ENCODE data around the gene MACIR. TPM values are rescaled to one million over a fixed set of nuclear protein-coding genes. Genes with fewer than 3 reads are reported as not detected.

Gene MACIR
- total and polyA plus RNA-seq, 10 of the 15 experiments (the other 5 are each of a cell fraction or from before 2014, with no cell fraction given), result 2.1 to 16.1 (median 10.8) TPM

DNA sequence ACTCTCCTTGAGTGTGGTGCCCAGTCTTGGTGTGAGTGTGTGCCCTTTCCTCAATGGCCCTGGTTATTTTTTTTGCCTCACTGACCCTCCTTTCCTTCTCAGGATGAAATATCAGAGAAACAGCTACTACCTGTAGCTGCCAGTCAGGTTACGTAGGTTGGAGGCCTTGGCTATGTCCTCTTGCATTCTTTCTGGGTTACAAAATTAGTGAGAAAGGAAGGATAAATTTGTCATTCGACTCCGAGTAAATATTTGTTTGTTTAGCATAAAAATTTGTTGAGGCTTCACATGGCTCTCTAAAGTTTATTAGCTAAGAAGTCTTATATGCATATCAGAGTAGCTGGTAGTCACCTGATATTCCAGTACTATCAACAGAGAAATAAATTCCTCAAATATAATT lies 15.4 kb downstream of the MACIR start:
- Histone ChIP-seq H3K4me3 (no peak overlapping the region), H3K79me2 (ENCODE audit: control insufficient read depth, insufficient read depth, low read length) (peaks cover 14% of the 10 kb centered on the region), H3K36me3 (ENCODE audit: control insufficient read depth in 2 of 2, insufficient read depth in 2 of 2, low read length in 1 of 2) (peaks cover 3 to 6% of the 10 kb centered on the region in 2 experiments; a peak in 3 of 4 replicates), H3K27ac (ENCODE audit: control insufficient read depth, insufficient read depth) (no peak overlapping the region), H3K9me3 (replicated peaks; ENCODE audit: control insufficient read depth, insufficient read depth, low read length) (no peaks in the 10 kb centered on the region), H4K20me1 (ENCODE audit: control insufficient read depth, insufficient read depth) (no peaks in the 10 kb centered on the region), H2AFZ (ENCODE audit: control insufficient read depth, low read depth, low read length) (no peak overlapping the region), H3K4me1 (ENCODE audit: control insufficient read depth, insufficient read depth, low read length) (peaks cover 10% of the 10 kb centered on the region), H3K27me3 (replicated peaks in 1 of 2; ENCODE audit: control insufficient read depth in 2 of 2, insufficient read depth in 2 of 2, low read length in 1 of 2) (no peaks in the 10 kb centered on the region), H3K9ac (ENCODE audit: control insufficient read depth, insufficient read depth, low read length) (no peak overlapping the region), H3K4me2 (ENCODE audit: control insufficient read depth, insufficient read depth) (no peak overlapping the region)
- ChIA-PET POLR2A (interaction anchor here (0.6 kb wide), 1 partner anchor 38 kb away, joined by 3 read pairs; no protein-coding TSS in a partner anchor), SMC1A (ENCODE audit: uncharacterized antibody, unreplicated experiment) (interaction anchor here (1.3 to 7.6 kb wide), 3 partner anchors 14 to 81 kb away, joined by 3 to 64 read pairs (median 4); partner anchors contain the start of gene MACIR), RAD21 (ENCODE audit: unreplicated experiment) (no interaction called here), CTCF (interaction anchor here (0.9 to 2.7 kb wide), 4 partner anchors 12 to 302 kb away, joined by 3 to 8 read pairs (median 4); no protein-coding TSS in a partner anchor)
- in situ Hi-C loops (cut with MboI) (no loop called here), intact Hi-C loops (cut with micrococcal nuclease; ENCODE audit: unreplicated experiment) (no loop called here)
- DNase-seq (ENCODE audit: low read depth, low spot score) (no peak), FAIRE-seq (no peak), ATAC-seq (no peak)
- 98% methylated on average over 3 of the region's 3 CpGs for WGBS (ENCODE audit: insufficient coverage, insufficient replicate concordance, low lambda C conversion rate, missing lambda C conversion rate)
- no TSS peak for BruUV-seq (replicated peaks)
- TF ChIP-seq, protein P1, sequence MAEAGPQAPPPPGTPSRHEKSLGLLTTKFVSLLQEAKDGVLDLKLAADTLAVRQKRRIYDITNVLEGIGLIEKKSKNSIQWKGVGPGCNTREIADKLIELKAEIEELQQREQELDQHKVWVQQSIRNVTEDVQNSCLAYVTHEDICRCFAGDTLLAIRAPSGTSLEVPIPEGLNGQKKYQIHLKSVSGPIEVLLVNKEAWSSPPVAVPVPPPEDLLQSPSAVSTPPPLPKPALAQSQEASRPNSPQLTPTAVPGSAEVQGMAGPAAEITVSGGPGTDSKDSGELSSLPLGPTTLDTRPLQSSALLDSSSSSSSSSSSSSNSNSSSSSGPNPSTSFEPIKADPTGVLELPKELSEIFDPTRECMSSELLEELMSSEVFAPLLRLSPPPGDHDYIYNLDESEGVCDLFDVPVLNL (IDR thresholded peaks at IDR 0.05; ENCODE audit: low read depth, low read length), result no peak
- TF ChIP-seq, protein P2, sequence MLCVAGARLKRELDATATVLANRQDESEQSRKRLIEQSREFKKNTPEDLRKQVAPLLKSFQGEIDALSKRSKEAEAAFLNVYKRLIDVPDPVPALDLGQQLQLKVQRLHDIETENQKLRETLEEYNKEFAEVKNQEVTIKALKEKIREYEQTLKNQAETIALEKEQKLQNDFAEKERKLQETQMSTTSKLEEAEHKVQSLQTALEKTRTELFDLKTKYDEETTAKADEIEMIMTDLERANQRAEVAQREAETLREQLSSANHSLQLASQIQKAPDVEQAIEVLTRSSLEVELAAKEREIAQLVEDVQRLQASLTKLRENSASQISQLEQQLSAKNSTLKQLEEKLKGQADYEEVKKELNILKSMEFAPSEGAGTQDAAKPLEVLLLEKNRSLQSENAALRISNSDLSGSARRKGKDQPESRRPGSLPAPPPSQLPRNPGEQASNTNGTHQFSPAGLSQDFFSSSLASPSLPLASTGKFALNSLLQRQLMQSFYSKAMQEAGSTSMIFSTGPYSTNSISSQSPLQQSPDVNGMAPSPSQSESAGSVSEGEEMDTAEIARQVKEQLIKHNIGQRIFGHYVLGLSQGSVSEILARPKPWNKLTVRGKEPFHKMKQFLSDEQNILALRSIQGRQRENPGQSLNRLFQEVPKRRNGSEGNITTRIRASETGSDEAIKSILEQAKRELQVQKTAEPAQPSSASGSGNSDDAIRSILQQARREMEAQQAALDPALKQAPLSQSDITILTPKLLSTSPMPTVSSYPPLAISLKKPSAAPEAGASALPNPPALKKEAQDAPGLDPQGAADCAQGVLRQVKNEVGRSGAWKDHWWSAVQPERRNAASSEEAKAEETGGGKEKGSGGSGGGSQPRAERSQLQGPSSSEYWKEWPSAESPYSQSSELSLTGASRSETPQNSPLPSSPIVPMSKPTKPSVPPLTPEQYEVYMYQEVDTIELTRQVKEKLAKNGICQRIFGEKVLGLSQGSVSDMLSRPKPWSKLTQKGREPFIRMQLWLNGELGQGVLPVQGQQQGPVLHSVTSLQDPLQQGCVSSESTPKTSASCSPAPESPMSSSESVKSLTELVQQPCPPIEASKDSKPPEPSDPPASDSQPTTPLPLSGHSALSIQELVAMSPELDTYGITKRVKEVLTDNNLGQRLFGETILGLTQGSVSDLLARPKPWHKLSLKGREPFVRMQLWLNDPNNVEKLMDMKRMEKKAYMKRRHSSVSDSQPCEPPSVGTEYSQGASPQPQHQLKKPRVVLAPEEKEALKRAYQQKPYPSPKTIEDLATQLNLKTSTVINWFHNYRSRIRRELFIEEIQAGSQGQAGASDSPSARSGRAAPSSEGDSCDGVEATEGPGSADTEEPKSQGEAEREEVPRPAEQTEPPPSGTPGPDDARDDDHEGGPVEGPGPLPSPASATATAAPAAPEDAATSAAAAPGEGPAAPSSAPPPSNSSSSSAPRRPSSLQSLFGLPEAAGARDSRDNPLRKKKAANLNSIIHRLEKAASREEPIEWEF (IDR thresholded peaks at IDR 0.05; ENCODE audit: insufficient replicate concordance, low read depth, low read length), result no peak
- TF ChIP-seq, protein P3, sequence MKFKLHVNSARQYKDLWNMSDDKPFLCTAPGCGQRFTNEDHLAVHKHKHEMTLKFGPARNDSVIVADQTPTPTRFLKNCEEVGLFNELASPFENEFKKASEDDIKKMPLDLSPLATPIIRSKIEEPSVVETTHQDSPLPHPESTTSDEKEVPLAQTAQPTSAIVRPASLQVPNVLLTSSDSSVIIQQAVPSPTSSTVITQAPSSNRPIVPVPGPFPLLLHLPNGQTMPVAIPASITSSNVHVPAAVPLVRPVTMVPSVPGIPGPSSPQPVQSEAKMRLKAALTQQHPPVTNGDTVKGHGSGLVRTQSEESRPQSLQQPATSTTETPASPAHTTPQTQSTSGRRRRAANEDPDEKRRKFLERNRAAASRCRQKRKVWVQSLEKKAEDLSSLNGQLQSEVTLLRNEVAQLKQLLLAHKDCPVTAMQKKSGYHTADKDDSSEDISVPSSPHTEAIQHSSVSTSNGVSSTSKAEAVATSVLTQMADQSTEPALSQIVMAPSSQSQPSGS (IDR thresholded peaks at IDR 0.05; ENCODE audit: low read length), result no peak
- TF ChIP-seq MYB (IDR thresholded peaks at IDR 0.05; ENCODE audit: borderline replicate concordance, low read depth, low read length), result no peak
- TF ChIP-seq KAT2A (conservative IDR thresholded peaks at IDR 0.05; ENCODE audit: control insufficient read depth, low read depth, low read length), result no peak
- no peak for TF ChIP-seq CBFB (IDR thresholded peaks at IDR 0.05; ENCODE audit: low read depth)
- no peak for TF ChIP-seq ESRRA (IDR thresholded peaks at IDR 0.05; ENCODE audit: low read length)
- TF ChIP-seq NFXL1 (IDR thresholded peaks at IDR 0.05; ENCODE audit: borderline replicate concordance), result no peak
- TF ChIP-seq, protein P4, sequence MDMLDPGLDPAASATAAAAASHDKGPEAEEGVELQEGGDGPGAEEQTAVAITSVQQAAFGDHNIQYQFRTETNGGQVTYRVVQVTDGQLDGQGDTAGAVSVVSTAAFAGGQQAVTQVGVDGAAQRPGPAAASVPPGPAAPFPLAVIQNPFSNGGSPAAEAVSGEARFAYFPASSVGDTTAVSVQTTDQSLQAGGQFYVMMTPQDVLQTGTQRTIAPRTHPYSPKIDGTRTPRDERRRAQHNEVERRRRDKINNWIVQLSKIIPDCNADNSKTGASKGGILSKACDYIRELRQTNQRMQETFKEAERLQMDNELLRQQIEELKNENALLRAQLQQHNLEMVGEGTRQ (IDR thresholded peaks at IDR 0.05; ENCODE audit: borderline replicate concordance, low read depth, low read length), result no peak
- TF ChIP-seq, protein P5, sequence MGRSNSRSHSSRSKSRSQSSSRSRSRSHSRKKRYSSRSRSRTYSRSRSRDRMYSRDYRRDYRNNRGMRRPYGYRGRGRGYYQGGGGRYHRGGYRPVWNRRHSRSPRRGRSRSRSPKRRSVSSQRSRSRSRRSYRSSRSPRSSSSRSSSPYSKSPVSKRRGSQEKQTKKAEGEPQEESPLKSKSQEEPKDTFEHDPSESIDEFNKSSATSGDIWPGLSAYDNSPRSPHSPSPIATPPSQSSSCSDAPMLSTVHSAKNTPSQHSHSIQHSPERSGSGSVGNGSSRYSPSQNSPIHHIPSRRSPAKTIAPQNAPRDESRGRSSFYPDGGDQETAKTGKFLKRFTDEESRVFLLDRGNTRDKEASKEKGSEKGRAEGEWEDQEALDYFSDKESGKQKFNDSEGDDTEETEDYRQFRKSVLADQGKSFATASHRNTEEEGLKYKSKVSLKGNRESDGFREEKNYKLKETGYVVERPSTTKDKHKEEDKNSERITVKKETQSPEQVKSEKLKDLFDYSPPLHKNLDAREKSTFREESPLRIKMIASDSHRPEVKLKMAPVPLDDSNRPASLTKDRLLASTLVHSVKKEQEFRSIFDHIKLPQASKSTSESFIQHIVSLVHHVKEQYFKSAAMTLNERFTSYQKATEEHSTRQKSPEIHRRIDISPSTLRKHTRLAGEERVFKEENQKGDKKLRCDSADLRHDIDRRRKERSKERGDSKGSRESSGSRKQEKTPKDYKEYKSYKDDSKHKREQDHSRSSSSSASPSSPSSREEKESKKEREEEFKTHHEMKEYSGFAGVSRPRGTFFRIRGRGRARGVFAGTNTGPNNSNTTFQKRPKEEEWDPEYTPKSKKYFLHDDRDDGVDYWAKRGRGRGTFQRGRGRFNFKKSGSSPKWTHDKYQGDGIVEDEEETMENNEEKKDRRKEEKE (IDR thresholded peaks at IDR 0.05), result no peak
- no peak for TF ChIP-seq RELA (IDR thresholded peaks at IDR 0.05; ENCODE audit: borderline replicate concordance, partially characterized antibody)
- TF ChIP-seq FOXM1 (IDR thresholded peaks at IDR 0.05; ENCODE audit: low read depth, low read length), result no peak
- TF ChIP-seq JUNB (IDR thresholded peaks at IDR 0.05), result no peak
